Caco-2 (cell line): Measurements from ENCODE around the gene SMIM29. TPM values are rescaled to one million over a fixed set of nuclear protein-coding genes. Genes with fewer than 3 reads are reported as not detected.
A peak's percentile ranks its signal among the peaks of the same experiment; 100 is the strongest.

ENCODE experiments used
- BruUV-seq: library from RNA; stranded (reverse); fragments of 400-500 nt; replicated peaks from 2 replicates; lab custom pipeline; 2021; lab: Mats Ljungman, UMichigan
- CTCF ChIA-PET: fragments of 300-600 bp; sonication (Branson Sonifier 250); formaldehyde crosslinking; loops from one replicate; lab custom pipeline; 2022; ENCODE audit warnings: antibody characterized with exemption; lab: Charles Lee
- POLR2A ChIA-PET: fragments of 300-600 bp; sonication (Branson Sonifier 250); formaldehyde crosslinking; loops from one replicate; lab custom pipeline; 2022; ENCODE audit warnings: antibody characterized with exemption; lab: Charles Lee
- DNase-seq, 2 experiments: peaks; one replicate each; pipeline versions ENCODE4 v3.0.0 to v3.0.0-alpha.2; 2020 to 2022
- H3K27me3 ChIP-seq: replicated peaks from 2 replicates; pipeline ENCODE4 v1.6.0; 2011; ENCODE audit warnings: low read length; ENCODE audit not compliant: control insufficient read depth, insufficient read depth
- H3K36me3 ChIP-seq: 2 replicates; pipeline ENCODE4 v1.5.1; 2011; ENCODE audit warnings: low read length; ENCODE audit not compliant: control insufficient read depth, insufficient read depth
- H3K4me1 ChIP-seq: fragments of 250-450 bp; sonication (Bioruptor Pico); 2 replicates; pipeline ENCODE4 v1.5.1; 2020; ENCODE audit warnings: mild to moderate bottlenecking
- H3K4me3 ChIP-seq: 2 replicates; pipeline ENCODE4 v1.5.1; 2011; ENCODE audit warnings: low read depth, mild to moderate bottlenecking, control low read depth, low read length
- H3K9me3 ChIP-seq: fragments of 250-450 bp; sonication (Bioruptor Pico); 2 replicates; pipeline ENCODE4 v1.5.1; 2020; ENCODE audit warnings: mild to moderate bottlenecking, moderate library complexity
- H3K27ac Mint-ChIP-seq: one replicate; pipeline ENCODE4 v1.8.0; 2022; ENCODE audit warnings: mixed read lengths; ENCODE audit not compliant: unreplicated experiment
- H3K27me3 Mint-ChIP-seq: one replicate; pipeline ENCODE4 v1.8.0; 2022; ENCODE audit warnings: mixed read lengths; ENCODE audit not compliant: insufficient read depth, unreplicated experiment
- H3K36me3 Mint-ChIP-seq: one replicate; pipeline ENCODE4 v1.8.0; 2022; ENCODE audit warnings: mild to moderate bottlenecking, mixed read lengths; ENCODE audit not compliant: insufficient read depth, unreplicated experiment
- H3K4me1 Mint-ChIP-seq: one replicate; pipeline ENCODE4 v1.8.0; 2022; ENCODE audit warnings: low read depth, mixed read lengths; ENCODE audit not compliant: unreplicated experiment
- H3K4me3 Mint-ChIP-seq: one replicate; pipeline ENCODE4 v1.8.0; 2022; ENCODE audit warnings: mild to moderate bottlenecking, moderate library complexity, mixed read lengths; ENCODE audit not compliant: unreplicated experiment
- H3K9me3 Mint-ChIP-seq: one replicate; pipeline ENCODE4 v1.8.0; 2022; ENCODE audit warnings: mixed read lengths; ENCODE audit not compliant: unreplicated experiment
- intact Hi-C: fragments of 100-400 bp; cut with micrococcal nuclease; formaldehyde crosslinking; loops from one replicate; pipeline ENCODE4 v1.10.0; 2022; ENCODE audit not compliant: unreplicated experiment
- total RNA-seq: library from RNA; stranded (reverse); gene quantifications from 2 replicates; pipeline ENCODE4 v1.2.3, GENCODE V29; 2022
- TF ChIP-seq, protein P1 (sequence below), 2 experiments: fragments of 200-600 bp in 1 of 2; IDR thresholded peaks; 1 replicate in 1 of 2; 2 replicates in 1 of 2; pipeline versions ENCODE4 v1.5.1 to v1.8.0; 2011 to 2022; ENCODE audit warnings: antibody characterized with exemption in 1 of 2, control low read depth in 1 of 2, inconsistent platforms in 1 of 2, low read depth in 1 of 2, low read length in 1 of 2, mild to moderate bottlenecking in 1 of 2, moderate library complexity in 1 of 2; ENCODE audit not compliant: insufficient read depth in 1 of 2, severe bottlenecking in 1 of 2, unreplicated experiment in 1 of 2

SMIM29 gene
- total RNA-seq, 1 experiment from 2014 or later = 16.0 TPM

DNA sequence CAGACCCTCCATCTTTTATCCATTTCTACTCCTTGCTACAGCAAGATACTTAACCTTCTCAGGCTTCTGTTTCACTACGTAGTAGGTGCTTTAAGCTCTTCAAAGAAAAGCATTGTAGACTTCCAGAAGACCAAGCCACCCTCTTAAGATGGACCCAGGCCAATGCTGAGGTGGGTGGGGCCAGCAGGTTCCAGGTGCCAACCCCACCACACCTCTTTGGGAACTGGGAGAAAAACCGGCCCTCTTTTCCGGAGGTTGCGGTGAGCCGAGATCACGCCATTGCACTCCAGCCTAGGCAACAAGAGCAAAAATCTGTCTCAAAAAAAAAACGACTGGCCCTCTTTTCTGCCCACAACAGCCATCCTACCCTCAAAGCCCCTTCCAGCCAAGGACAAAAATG is 22.7 kb downstream of the SMIM29 start:
- Mint-ChIP-seq H3K4me1 (peaks cover 7% of the 10 kb centered on the region), H3K9me3 (no peaks in the 10 kb centered on the region), H3K4me3 (no peak overlapping the region), H3K27me3 (no peaks in the 10 kb centered on the region), H3K27ac (no peak overlapping the region), H3K36me3 (no peaks in the 10 kb centered on the region)
- H3K27me3 ChIP-seq = no peaks in the 10 kb centered on the region
- TF ChIP-seq, protein P1, sequence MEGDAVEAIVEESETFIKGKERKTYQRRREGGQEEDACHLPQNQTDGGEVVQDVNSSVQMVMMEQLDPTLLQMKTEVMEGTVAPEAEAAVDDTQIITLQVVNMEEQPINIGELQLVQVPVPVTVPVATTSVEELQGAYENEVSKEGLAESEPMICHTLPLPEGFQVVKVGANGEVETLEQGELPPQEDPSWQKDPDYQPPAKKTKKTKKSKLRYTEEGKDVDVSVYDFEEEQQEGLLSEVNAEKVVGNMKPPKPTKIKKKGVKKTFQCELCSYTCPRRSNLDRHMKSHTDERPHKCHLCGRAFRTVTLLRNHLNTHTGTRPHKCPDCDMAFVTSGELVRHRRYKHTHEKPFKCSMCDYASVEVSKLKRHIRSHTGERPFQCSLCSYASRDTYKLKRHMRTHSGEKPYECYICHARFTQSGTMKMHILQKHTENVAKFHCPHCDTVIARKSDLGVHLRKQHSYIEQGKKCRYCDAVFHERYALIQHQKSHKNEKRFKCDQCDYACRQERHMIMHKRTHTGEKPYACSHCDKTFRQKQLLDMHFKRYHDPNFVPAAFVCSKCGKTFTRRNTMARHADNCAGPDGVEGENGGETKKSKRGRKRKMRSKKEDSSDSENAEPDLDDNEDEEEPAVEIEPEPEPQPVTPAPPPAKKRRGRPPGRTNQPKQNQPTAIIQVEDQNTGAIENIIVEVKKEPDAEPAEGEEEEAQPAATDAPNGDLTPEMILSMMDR (IDR thresholded peaks at IDR 0.05; ENCODE audit: insufficient read depth in 1 of 2, low read depth in 1 of 2, low read length in 1 of 2, severe bottlenecking in 1 of 2, unreplicated experiment in 1 of 2) = no peak
- no peak for DNase-seq
- BruUV-seq = no TSS peak
- POLR2A ChIA-PET = no interaction called here
- CTCF ChIA-PET = no interaction called here
- intact Hi-C loops = no loop called here
- 0 out of 2 replicates have a peak, but pooled peaks cover 5% of the 10 kb centered on the region for H3K4me1 ChIP-seq
- H3K36me3 ChIP-seq = no peaks in the 10 kb centered on the region
- no peaks in the 10 kb centered on the region for H3K9me3 ChIP-seq
- H3K4me3 ChIP-seq = no peak overlapping the region

DNA sequence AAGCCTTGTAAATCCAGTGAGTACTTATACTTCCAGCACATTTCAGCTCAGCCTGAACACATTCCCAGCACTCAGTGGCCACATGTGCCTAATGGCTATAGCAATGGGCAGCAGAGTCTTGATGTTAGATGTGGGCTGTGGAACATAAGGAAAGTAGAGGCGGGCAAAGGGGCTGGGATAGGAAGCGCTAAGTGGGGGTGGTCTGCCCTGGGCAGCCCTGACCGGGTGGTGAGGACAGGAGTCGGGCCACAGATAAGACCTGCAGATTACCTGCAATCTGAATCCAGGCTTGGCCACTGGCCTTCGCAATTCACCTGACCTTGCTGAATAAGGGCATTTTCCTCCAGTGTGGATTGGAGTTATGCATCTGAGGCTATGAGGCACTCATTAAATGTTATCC is 23.3 kb downstream of the SMIM29 start:
- no TSS peak for BruUV-seq
- no peak overlapping the region for H3K4me3 ChIP-seq
- no peaks in the 10 kb centered on the region for H3K36me3 ChIP-seq
- TF ChIP-seq, protein P1 (IDR thresholded peaks at IDR 0.05; ENCODE audit: insufficient read depth in 1 of 2, low read depth in 1 of 2, low read length in 1 of 2, severe bottlenecking in 1 of 2, unreplicated experiment in 1 of 2) = no peak
- ChIA-PET POLR2A (no interaction called here), CTCF (no interaction called here)
- H3K27me3 Mint-ChIP-seq = no peaks in the 10 kb centered on the region
- no peaks in the 10 kb centered on the region for H3K27me3 ChIP-seq
- intact Hi-C loops = no loop called here
- H3K4me3 Mint-ChIP-seq = no peak overlapping the region
- DNase-seq = no peak
- no peak overlapping the region for H3K27ac Mint-ChIP-seq
- H3K4me1 ChIP-seq = 0 out of 2 replicates have a peak, but pooled peaks cover 5% of the 10 kb centered on the region
- H3K4me1 Mint-ChIP-seq = peaks cover 7% of the 10 kb centered on the region
- H3K9me3 ChIP-seq = no peaks in the 10 kb centered on the region
- no peaks in the 10 kb centered on the region for H3K9me3 Mint-ChIP-seq
- no peaks in the 10 kb centered on the region for H3K36me3 Mint-ChIP-seq

DNA sequence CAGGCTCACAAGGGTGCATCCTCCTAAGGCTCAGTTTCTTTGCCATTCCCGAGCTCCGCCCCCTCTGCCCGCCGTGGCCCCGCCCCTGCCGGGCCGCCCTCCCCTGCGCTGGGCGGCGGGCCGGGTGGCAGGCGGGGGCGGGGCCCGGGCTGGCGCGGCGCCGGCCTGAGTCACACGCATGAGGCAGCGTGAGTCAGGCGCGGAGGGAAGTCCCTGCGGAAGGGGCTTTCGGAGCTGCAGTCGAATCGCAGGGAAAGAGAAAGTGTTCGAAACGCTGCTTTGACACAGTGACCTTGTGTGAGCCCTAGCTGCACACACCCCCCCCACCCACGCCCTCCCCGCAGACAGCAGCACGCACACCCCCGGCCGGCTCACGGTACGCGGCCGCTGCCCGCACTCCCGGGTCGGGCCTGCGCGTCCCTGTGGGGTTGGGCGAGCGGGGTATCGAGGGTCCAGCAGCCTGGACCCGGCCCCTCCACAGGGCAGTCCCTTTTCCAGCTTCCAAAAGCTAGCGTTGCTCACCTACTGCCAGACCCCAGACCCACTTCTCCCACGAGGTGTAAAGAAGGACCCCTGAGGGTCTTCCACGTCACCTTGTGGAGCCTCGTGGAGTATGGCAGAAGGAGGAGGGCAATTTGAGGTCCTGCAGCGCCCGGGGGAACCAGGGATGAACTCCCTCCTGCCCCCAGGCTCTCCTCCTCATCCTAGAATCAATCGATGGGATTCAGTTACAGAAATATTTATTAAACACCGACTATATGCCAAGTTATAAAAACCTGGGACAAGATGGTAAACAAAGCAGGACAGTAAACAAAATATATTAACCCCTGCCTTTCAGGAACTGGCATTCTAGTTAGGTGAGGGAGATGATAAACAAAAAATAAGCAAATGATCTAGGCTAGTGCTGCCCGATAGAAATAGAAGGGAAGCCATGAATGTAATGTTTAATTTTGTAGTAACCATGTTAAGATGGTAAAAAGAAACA is 24.6 kb downstream of the SMIM29 start:
- Mint-ChIP-seq H3K4me1 (peaks cover 7% of the 10 kb centered on the region), H3K27me3 (no peaks in the 10 kb centered on the region), H3K9me3 (no peaks in the 10 kb centered on the region), H3K27ac (peak overlapping the region; percentile 81), H3K36me3 (no peaks in the 10 kb centered on the region), H3K4me3 (peak overlapping the region; percentile 64)
- Histone ChIP-seq H3K9me3 (no peaks in the 10 kb centered on the region), H3K4me1 (0 out of 2 replicates have a peak, but pooled peaks cover 5% of the 10 kb centered on the region), H3K36me3 (no peaks in the 10 kb centered on the region), H3K4me3 (peak overlapping the region; percentile 66), H3K27me3 (no peaks in the 10 kb centered on the region)
- TF ChIP-seq, protein P1 (IDR thresholded peaks at IDR 0.05; ENCODE audit: insufficient read depth in 1 of 2, low read depth in 1 of 2, low read length in 1 of 2, severe bottlenecking in 1 of 2, unreplicated experiment in 1 of 2) = no peak
- intact Hi-C loops = no loop called here
- BruUV-seq = TSS peak; percentile 67
- ChIA-PET CTCF (interaction anchor here (0.6 to 1.9 kb wide), 5 partner anchors 25 to 202 kb away, joined by 3 to 7 read pairs (median 3); no protein-coding TSS in a partner anchor), POLR2A (interaction anchor here (0.6 to 1.7 kb wide), 3 partner anchors 13 to 202 kb away, joined by 3 to 23 read pairs (median 3); partner anchors contain the start of genes HMGA1 and RPS10)
- peak; percentile 85 to 89 for DNase-seq
